Fibroblast of lung (primary cell): ENCODE data around the gene ACAA1.

Experiments
- CTCF ChIP-seq, 2 donors: IDR thresholded peaks in 1 of 2; conservative IDR thresholded peaks in 1 of 2; 1 replicate in 1 of 2; 2 replicates in 1 of 2; pipeline ENCODE4 v1.5.1; 2011 to 2012; ENCODE audit warnings: low read length in 2 of 2, control low read depth in 1 of 2, inconsistent platforms in 1 of 2, low read depth in 1 of 2, mild to moderate bottlenecking in 1 of 2
- EZH2 ChIP-seq: IDR thresholded peaks from 2 replicates; pipeline ENCODE4 v1.5.1; 2012; ENCODE audit warnings: low read length, control low read depth, mild to moderate bottlenecking; ENCODE audit errors: missing control alignments

GRCh38 chr3:38136777-38137614 lies at the start of gene ACAA1:
- peak in 1 of 2 donors; percentile 4 for TF ChIP-seq CTCF (conservative IDR thresholded peaks at IDR 0.05 in 1 of 2, IDR thresholded peaks at IDR 0.05 in 1 of 2; ENCODE audit: low read depth in 1 of 2, low read length in 2 of 2)
- TF ChIP-seq EZH2, result no peak
